Ramos (cell line): ENCODE data around the gene EWSR1.

Source experiments
- in situ Hi-C: fragments of 300-500 bp; cut with MboI; formaldehyde crosslinking; loops from one replicate; pipeline ENCODE4 v1.14.3; 2022; ENCODE audit warnings: low sequenced_read_pairs; ENCODE audit not compliant: unreplicated experiment

Gene EWSR1

GRCh38 chr22:29314537-29315285, 46.6 kb downstream of the EWSR1 start:
- in situ Hi-C loops = no loop called here

- in situ Hi-C loops = no loop called here
These were observed 47.4 kb downstream of the EWSR1 start, which contains the start of gene RASL10A for GRCh38 chr22:29315286-29316140. Gene RASL10A (minus strand): TSS chr22:29315697. CDS start chr22:29315246, 451 bp downstream.

- in situ Hi-C loops = no loop called here
These were observed 48.2 kb downstream of the EWSR1 start for GRCh38 chr22:29316141-29316828.

- in situ Hi-C loops = no loop called here
These were observed 49.9 kb downstream of the EWSR1 start for GRCh38 chr22:29317827-29318454.

GRCh38 chr22:29319072-29319471, 51.0 kb downstream of the EWSR1 start:
- in situ Hi-C loops = no loop called here

GRCh38 chr22:29320546-29320945, 52.5 kb downstream of the EWSR1 start:
- in situ Hi-C loops = no loop called here

- in situ Hi-C loops = no loop called here
These were observed 55.6 kb downstream of the EWSR1 start for GRCh38 chr22:29323641-29324040.

GRCh38 chr22:29325356-29325755, 57.3 kb downstream of the EWSR1 start:
- in situ Hi-C loops = no loop called here

GRCh38 chr22:29325785-29326315, 57.8 kb downstream of the EWSR1 start:
- in situ Hi-C loops = no loop called here

GRCh38 chr22:29326481-29326880, 58.4 kb downstream of the EWSR1 start:
- in situ Hi-C loops = no loop called here

- in situ Hi-C loops = no loop called here
These were observed 59.2 kb downstream of the EWSR1 start for GRCh38 chr22:29327089-29327764.

GRCh38 chr22:29328055-29328454, 60.0 kb downstream of the EWSR1 start:
- in situ Hi-C loops = no loop called here

GRCh38 chr22:29328566-29329500, 60.8 kb downstream of the EWSR1 start:
- in situ Hi-C loops = no loop called here

GRCh38 chr22:29329581-29329980, 61.5 kb downstream of the EWSR1 start:
- in situ Hi-C loops = no loop called here

GRCh38 chr22:29330291-29330690, 62.2 kb downstream of the EWSR1 start:
- in situ Hi-C loops = no loop called here

- in situ Hi-C loops = no loop called here
These were observed 62.7 kb downstream of the EWSR1 start for GRCh38 chr22:29330753-29331152.

GRCh38 chr22:29331213-29331612, 63.1 kb downstream of the EWSR1 start:
- in situ Hi-C loops = no loop called here

- in situ Hi-C loops = no loop called here
These were observed 63.7 kb downstream of the EWSR1 start for GRCh38 chr22:29331658-29332300.
